Measurements from ENCODE around the gene TMEM238L. TPM values are rescaled to one million over a fixed set of nuclear protein-coding genes. Genes with fewer than 3 reads are reported as not detected.
A peak's percentile ranks its signal among the peaks of the same experiment; 100 is the strongest.

TMEM238L gene
- total RNA-seq, 4 donors from 2014 or later = 16.3 to 45.3 (median 25.4) TPM

GRCh38 chr17:10838682-10839081 is 34.8 kb upstream of the TMEM238L start:
- Histone ChIP-seq H3K27ac (no peak overlapping the region), H3K4me3 (no peak overlapping the region), H3K36me3 (no peaks in the 10 kb centered on the region), H3K9me3 (no peaks in the 10 kb centered on the region), H3K27me3 (no peaks in the 10 kb centered on the region), H3K4me1 (peaks cover 0 to 5% (median 0%) of the 10 kb centered on the region in 4 donors)
- no peak for DNase-seq
- no peak for TF ChIP-seq POLR2A (IDR thresholded peaks at IDR 0.05)
- TF ChIP-seq, protein P1, sequence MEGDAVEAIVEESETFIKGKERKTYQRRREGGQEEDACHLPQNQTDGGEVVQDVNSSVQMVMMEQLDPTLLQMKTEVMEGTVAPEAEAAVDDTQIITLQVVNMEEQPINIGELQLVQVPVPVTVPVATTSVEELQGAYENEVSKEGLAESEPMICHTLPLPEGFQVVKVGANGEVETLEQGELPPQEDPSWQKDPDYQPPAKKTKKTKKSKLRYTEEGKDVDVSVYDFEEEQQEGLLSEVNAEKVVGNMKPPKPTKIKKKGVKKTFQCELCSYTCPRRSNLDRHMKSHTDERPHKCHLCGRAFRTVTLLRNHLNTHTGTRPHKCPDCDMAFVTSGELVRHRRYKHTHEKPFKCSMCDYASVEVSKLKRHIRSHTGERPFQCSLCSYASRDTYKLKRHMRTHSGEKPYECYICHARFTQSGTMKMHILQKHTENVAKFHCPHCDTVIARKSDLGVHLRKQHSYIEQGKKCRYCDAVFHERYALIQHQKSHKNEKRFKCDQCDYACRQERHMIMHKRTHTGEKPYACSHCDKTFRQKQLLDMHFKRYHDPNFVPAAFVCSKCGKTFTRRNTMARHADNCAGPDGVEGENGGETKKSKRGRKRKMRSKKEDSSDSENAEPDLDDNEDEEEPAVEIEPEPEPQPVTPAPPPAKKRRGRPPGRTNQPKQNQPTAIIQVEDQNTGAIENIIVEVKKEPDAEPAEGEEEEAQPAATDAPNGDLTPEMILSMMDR (IDR thresholded peaks at IDR 0.05) = no peak

DNA sequence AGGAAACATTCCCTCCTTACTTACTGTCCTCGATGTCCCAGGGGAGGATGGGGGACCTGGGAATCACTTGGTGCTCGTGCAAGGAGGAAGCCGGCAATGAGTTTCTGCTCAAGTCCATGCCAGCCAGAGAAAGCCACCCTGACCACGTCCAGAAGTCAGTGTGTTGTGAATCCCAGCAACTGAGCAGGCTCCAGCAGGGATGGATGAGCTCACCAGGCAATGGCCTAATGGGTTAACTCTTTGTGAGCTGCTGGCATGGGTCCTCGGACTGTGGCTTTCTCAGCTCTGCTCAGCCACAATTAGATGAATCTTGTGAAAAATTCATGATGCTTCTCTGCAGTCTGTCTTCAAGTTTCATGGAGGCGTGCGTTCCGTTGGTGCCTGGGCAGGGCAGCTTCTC is 34.0 kb upstream of the TMEM238L start, which contains the start of gene PIRT:
Gene PIRT (minus strand): TSS at position 167 of the 400 bp plus-strand sequence. CDS start 12,442 bp downstream, outside the sequence.
- Histone ChIP-seq H3K27ac (peak within 1 kb of the TSS in 1 of 4 donors; percentile 48), H3K36me3 (no peaks in the 10 kb centered on the region), H3K4me3 (no peak within 1 kb of the TSS), H3K9me3 (no peaks in the 10 kb centered on the region), H3K27me3 (no peaks in the 10 kb centered on the region), H3K4me1 (no peaks in the 10 kb centered on the region)
- no peak for TF ChIP-seq POLR2A (IDR thresholded peaks at IDR 0.05)
- TF ChIP-seq, protein P1 (IDR thresholded peaks at IDR 0.05) = no peak
- DNase-seq = no peak

GRCh38 chr17:10836966-10837590 is 33.2 kb upstream of the TMEM238L start:
- Histone ChIP-seq H3K27me3 (no peaks in the 10 kb centered on the region), H3K4me1 (no peaks in the 10 kb centered on the region), H3K36me3 (no peaks in the 10 kb centered on the region), H3K9me3 (no peaks in the 10 kb centered on the region), H3K27ac (peak overlapping the region in 1 of 4 donors; percentile 48), H3K4me3 (no peak overlapping the region)
- peak in 2 of 3 donors; percentile 60 to 61 for DNase-seq
- no peak for TF ChIP-seq POLR2A (IDR thresholded peaks at IDR 0.05)
- TF ChIP-seq, protein P1 (IDR thresholded peaks at IDR 0.05) = no peak

DNA sequence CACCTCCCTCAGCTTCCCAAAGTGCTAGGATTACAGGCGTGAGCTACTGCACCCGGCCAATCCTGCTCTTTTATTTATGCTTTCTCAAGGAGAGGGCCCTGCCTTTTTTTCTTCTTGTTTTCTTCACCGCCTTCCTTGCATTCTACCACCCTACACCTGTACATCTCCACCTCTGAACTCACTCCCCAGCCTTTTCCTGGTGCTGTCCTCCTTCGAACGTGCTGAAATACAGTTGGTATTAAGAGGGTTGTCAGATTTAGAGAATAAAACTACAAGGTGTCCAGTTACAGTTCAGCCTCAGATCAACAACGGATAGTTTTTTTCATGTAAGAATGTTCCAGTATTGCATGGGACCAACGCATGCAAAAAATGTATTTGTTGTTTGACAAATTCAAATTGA is 32.2 kb upstream of the TMEM238L start:
- Histone ChIP-seq H3K4me3 (no peak overlapping the region), H3K36me3 (no peaks in the 10 kb centered on the region), H3K27ac (no peak overlapping the region), H3K27me3 (no peaks in the 10 kb centered on the region), H3K9me3 (no peaks in the 10 kb centered on the region), H3K4me1 (no peaks in the 10 kb centered on the region)
- TF ChIP-seq, protein P1 (IDR thresholded peaks at IDR 0.05) = no peak
- TF ChIP-seq POLR2A (IDR thresholded peaks at IDR 0.05) = no peak
- DNase-seq = no peak

DNA sequence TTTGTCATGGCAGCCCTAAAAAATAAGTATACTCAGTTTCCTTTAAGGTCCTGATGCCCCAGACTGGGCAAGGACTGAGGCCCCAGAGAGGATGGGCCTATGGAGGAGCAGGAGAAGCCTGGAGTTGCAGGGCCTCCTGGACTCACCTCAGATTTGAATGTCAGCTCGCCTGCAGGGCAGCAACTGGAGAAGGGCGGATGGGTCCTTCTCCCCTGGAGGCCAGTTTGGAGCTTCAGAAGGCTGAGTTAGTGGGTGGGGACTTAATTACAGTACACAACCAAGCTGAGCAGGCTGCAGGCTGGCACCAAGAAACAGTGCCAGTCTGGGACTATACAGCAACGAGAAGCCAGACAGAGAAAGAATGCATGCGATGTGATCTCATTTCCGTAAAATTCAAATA is 27.8 kb upstream of the TMEM238L start:
- no peaks in the 10 kb centered on the region for H3K27me3 ChIP-seq
- H3K4me3 ChIP-seq = no peak overlapping the region
- H3K4me1 ChIP-seq = no peaks in the 10 kb centered on the region
- no peak for DNase-seq
- no peak for TF ChIP-seq POLR2A (IDR thresholded peaks at IDR 0.05)
- TF ChIP-seq, protein P1 (IDR thresholded peaks at IDR 0.05) = no peak
- no peaks in the 10 kb centered on the region for H3K9me3 ChIP-seq
- no peaks in the 10 kb centered on the region for H3K36me3 ChIP-seq
- no peak overlapping the region for H3K27ac ChIP-seq
